Nucleus accumbens (tissue), 56 donors: ENCODE measurements around the gene ASB18.

Source experiments
- DNase-seq, 56 donors: peaks; one replicate each; lab custom pipeline; 2025; lab: John Stamatoyannopoulos, UW

The ASB18 gene

DNA sequence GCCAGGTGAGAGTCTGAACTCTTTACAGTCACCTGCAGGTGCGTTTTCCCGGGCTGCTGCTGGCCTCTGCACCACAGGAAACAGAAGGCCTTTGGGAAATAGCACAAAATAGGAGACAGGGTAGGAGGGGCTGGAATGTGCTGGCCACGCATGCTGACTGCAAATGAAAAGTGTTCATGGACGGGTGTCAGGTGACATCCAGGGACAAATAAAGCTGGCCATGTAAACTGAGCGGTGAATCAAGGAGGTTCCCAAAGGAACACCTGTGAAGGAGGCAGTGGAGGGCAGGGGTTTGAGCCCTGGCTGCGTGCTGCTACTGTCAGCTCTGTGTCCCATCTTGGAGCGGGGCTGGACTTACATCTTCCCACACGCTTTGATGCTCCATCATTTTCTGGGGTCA, 53.7 kb downstream of the ASB18 start:
- no peak for DNase-seq

DNA sequence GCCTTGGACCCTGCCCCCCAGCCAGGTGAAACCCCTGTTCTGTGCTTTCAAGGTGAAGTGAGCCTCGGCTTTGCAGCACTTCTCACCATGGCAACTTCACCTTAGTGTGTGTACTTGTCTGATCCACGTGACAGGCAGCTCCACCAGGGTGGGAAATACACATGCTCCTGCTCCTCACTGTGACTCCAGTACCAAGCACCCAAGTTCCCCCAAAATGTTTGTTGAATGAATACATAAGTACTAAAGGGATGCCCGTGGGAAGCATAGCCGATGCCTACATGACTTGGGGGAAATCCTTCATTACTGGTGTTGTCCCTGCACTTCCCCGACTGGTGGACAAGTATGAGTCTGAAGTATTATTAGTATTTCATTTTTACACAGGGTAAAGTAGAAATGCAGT, 54.2 kb downstream of the ASB18 start:
- DNase-seq = peak in 4 of 56 donors; percentile 2 to 28 (median 16)

- no peak for DNase-seq
Measured at GRCh38 chr2:236209535-236209934, 54.7 kb downstream of the ASB18 start.

DNA sequence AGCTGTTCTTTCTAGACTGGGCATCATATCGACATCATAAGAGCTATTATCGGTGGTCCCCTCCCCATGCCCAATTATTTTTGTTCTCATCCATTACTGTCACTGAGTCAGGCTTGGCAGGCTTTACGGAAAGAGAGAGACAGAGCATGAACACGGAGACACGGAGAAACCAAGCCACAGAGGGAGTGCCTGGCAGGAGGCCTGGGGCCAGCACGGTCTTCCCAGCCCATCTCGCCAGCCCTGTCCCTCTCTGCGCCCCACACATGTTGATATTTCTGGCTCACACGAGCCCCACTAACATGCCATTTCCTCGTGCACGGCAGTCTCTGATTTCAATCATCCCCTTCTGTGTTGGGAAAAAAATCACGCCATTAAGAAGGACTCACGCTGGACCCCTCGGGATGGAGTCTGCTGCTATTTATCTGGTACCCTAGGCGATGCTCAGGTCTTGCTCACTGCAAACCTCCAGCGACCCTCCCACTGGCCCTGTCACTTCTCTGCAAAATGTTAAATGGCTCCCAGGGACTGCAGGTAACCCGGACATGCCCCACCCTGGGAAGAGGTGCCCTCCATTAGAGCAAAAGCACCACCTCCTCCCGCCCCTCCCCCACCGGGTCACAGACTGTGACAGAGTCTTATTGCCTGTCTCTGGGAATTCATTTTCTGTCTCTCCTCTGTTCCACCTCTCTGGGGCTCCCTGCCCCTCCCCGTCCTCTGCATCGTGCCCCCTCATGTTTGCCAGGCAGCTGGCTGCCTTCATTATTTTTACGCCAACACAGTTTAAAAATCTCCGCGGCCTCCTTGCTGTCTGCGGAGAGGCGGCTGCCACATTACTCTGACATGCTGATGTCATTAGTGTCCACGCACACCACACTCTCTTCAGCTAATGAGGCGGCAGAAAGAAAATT, 55.9 kb downstream of the ASB18 start:
- DNase-seq = peak in 25 of 56 donors; percentile 3 to 76 (median 26)

DNA sequence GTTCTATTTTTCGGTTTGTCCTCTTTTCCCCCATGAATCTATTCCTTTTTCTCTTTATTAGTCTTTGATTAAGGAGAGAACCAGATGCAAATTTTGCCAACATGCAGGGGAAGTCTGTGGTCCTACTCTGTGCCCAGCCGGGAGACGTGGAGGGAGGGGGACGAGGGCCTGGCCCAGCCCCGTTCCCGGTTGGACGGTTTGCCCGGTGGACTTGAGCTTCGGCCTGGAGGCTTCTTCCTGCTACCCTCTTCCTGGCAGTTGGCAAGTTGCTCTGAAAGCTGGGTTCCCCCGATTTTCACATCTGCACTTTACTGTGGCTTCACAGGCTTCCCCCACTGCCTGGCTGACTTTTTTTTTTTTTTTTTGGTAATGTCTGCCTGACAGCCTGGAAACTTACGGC, 56.7 kb downstream of the ASB18 start:
- no peak for DNase-seq

DNA sequence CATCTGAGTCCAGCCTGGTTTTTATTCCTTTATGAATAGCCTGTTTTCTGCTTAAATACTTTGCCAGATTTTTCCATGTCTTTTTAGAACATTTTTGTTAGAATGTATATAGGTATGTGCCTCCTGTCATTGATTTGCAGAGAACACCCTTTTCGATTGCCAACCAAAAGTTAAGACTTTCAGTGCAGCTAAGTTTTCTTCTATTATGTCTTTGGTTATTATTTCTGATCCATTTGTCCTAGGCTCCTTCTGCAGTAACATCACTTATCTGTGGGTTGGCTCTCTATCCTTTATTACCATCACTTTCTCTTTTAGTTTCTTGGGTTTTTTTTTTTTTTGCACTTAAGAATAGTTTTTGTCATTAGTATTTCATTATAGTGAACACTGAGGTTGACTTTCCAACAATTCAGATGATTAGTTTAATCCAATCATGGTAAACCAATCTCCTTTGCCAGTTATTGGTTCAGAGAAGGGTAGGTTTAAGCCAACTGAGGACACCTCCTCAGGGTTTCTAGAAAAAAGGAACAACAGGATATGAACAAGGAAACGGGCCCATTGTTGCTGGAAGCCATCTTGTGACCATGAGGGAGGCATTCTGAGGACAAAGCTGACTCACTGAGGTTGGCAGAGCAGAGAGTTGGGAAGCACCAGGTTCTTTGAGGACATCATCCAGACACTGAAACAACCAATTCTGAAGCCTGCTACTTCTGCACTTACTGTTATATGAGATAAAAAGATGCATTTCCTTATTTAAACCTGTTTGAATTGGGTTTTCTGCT, 58.1 kb downstream of the ASB18 start:
- DNase-seq = no peak

DNA sequence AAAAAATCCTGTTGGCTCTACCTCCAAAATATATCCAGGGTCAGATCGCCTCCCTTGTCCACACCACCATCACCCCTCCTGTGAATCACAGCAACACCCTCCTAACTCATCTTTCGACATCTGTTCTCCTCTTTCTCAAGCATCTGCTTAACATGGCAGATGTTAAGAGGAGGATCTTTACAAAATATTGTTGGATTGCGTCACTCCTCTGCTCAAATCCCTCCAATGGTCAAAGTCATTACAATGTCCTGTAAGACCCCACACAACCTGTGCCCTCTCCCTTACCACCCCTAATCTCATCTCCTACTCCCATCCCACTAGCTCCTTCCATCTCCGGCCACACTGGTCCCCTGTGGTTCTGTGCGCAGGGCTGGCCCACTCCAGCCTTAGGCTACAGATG, 59.3 kb downstream of the ASB18 start:
- DNase-seq = no peak

DNA sequence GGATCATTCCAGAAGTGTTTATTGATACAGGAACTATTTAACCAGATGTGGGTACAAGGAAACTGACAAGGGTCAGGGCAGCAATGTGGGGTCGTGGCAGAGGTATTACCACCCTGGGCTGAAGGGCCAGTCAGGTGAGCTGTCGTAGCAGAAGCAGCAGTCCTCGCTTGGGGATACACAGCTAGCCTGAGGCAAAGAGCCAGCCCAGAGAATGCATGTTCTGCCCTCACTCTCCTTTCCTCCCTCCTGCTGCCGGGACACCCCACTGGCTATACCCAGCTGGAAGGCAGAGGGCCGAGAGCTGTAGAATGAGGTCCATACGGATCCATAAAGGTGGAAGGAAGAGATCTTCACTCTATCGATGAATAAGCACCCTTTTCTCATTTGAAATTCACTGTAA, 63.8 kb downstream of the ASB18 start:
- DNase-seq = no peak

- DNase-seq = no peak
Measured at GRCh38 chr2:236196366-236196765, 67.8 kb downstream of the ASB18 start.

DNA sequence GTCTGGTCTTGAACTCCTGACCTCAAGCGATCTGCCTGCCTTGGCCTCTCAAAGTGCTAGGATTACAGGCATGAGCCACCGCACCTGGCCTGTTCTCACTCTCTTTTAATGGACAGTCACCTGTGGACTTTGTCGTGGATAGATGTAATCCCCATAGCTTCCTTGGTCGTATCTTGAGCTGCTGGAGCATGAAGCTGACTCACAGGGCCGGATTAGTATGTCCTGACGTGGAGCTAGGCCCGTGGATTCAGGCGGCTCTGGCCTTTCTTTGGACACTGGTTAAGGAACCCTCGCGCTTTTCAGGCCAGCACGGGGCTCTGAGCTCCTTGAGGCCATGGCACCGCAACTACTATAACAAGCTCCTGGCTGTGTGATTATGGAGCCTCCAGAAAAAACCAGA, 68.5 kb downstream of the ASB18 start:
- DNase-seq = no peak

- no peak for DNase-seq
Measured at GRCh38 chr2:236194786-236195185, 69.4 kb downstream of the ASB18 start.

DNA sequence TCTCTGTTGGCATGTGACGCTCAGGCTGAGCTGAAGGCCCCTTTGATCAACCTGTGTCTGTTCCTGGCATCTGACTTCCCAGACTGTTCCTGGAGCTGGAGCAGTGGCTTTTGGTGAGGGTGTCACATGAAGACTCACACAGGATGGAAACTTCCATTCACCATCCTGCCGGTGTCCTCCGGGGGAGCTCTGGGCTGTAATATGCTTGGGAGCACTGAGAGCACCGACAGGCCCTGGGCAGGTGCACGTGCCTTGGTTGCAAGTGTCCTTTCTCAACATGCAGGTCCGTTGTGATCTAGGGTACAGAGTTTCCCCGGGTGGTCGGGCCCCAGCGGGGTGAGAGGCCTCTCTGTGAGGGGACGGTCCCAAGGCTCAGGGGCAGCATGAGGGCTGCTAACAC, 71.2 kb downstream of the ASB18 start:
- no peak for DNase-seq

GRCh38 chr2:236190674-236191073, 73.5 kb downstream of the ASB18 start:
- no peak for DNase-seq

- no peak for DNase-seq
Measured at GRCh38 chr2:236184701-236185100, 79.5 kb downstream of the ASB18 start.

- DNase-seq = peak in 7 of 56 donors; percentile 8 to 55 (median 19)
Measured at GRCh38 chr2:236180831-236181453, 83.3 kb downstream of the ASB18 start.

DNA sequence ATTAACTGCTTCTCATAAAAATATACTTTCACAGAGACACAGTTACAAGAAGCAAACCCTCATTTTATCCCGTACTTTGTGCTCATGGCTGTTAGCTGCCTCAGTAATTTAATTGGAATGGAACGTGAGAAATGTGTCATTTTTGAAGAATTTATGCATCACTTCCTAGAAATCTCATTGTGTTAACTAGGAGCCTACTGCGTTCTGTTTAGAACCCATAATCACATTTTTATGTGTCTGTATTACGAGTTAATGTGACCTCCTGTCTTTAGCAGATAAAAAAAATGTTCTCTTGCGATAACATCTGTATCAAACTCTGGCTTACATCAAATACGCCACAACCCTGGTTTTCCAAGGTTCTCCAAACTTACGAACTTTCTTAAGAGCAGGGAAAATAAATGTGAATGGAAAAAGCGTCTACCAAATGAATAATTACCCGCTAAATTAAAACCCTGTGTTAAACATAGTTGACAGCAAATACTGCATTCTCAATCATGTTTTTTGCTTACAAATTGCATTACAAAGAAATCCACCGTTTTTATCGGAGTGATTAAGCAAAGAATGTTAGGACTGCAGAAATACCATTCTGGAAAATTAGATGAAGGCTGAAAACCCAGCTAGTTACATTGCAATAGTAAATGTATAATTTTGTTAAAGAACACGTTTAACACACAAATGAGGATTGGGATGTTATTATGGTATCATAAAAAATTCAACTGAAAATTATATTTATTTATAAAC, 84.0 kb downstream of the ASB18 start:
- no peak for DNase-seq

GRCh38 chr2:236179236-236180075, 84.8 kb downstream of the ASB18 start:
- no peak for DNase-seq

DNA sequence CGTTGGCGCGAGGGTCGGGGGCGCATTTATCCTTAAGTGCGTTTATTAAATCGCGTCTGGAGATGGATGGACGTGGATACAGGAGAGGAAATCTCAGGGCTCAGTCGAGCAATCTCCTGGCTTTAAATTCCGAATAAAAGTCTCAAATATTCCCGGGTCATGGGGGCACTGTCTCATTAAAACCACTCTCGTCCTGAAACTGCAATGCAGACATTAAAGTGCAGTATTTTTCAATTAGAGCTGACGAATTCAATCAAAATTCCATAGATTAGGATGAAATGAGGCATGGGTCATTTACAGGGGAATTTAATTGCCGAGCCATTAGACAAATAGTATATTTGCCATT, 85.3 kb downstream of the ASB18 start:
- no peak for DNase-seq
